ENCODE results near the gene ADAMTS17.

DNA sequence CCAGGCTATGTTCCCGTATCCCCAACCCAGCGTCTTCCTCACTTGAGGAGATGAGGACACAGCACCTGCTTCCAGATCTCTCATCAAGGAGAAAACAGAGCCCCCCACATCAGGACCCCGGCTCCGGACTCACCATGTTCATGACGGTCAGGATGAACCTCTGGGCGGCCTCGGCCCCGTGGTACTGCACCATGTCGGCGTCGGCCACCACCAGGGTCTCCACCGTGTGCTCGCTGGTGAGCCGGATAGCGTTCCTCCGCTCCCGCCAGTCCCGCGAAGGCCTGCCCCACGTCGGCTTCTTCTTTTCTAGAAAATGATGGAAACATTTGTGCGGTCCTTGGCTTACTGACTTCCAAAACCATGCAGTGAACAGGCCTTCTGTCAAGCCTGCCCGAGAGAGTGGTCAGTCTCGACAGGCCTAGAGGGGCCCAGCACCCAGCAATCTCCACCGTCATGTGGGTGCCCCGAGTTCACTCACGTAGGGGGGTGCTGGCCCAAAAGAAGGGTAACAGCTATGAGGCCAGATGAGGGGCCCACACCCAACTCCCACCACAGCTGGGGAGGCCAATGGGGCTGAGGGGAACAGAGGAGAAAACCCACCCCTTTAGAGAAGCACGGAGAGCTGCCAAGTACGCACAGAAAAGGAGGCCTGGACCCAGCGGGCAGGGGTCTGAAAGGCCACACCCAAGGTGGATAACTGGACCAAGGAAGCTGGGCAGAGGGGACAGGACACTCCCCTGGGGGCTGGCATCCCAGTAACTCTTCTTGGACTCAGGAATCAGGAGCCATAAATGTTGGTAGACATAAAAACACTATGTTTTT lies 60.5 kb downstream of the ADAMTS17 start:
- TF ChIP-seq, protein P1, sequence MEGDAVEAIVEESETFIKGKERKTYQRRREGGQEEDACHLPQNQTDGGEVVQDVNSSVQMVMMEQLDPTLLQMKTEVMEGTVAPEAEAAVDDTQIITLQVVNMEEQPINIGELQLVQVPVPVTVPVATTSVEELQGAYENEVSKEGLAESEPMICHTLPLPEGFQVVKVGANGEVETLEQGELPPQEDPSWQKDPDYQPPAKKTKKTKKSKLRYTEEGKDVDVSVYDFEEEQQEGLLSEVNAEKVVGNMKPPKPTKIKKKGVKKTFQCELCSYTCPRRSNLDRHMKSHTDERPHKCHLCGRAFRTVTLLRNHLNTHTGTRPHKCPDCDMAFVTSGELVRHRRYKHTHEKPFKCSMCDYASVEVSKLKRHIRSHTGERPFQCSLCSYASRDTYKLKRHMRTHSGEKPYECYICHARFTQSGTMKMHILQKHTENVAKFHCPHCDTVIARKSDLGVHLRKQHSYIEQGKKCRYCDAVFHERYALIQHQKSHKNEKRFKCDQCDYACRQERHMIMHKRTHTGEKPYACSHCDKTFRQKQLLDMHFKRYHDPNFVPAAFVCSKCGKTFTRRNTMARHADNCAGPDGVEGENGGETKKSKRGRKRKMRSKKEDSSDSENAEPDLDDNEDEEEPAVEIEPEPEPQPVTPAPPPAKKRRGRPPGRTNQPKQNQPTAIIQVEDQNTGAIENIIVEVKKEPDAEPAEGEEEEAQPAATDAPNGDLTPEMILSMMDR (conservative IDR thresholded peaks at IDR 0.05): no peak
- TF ChIP-seq EZH2 (IDR thresholded peaks at IDR 0.05; ENCODE audit: low read depth): no peak
